MM.1S (cell line): ENCODE data around the gene ZNF512.

Experiments
- EZH2 ChIP-seq: fragments of 300-600 bp; sonication (generic); optimal IDR thresholded peaks from 2 replicates; pipeline ENCODE3; 2017; ENCODE audit warnings: low read depth, mild to moderate bottlenecking, antibody characterized with exemption, low read length, mixed read lengths
- EZH2phosphoT487 ChIP-seq: fragments of 300-600 bp; sonication (generic); IDR thresholded peaks from 2 replicates; pipeline ENCODE4 v1.6.1; 2018; ENCODE audit warnings: antibody characterized with exemption, low read length
- TF ChIP-seq, protein P1 (sequence below): fragments of 300-600 bp; sonication (generic); IDR thresholded peaks from 2 replicates; pipeline ENCODE4 v1.5.1; 2016; ENCODE audit warnings: antibody characterized with exemption, low read length, mixed read lengths

DNA sequence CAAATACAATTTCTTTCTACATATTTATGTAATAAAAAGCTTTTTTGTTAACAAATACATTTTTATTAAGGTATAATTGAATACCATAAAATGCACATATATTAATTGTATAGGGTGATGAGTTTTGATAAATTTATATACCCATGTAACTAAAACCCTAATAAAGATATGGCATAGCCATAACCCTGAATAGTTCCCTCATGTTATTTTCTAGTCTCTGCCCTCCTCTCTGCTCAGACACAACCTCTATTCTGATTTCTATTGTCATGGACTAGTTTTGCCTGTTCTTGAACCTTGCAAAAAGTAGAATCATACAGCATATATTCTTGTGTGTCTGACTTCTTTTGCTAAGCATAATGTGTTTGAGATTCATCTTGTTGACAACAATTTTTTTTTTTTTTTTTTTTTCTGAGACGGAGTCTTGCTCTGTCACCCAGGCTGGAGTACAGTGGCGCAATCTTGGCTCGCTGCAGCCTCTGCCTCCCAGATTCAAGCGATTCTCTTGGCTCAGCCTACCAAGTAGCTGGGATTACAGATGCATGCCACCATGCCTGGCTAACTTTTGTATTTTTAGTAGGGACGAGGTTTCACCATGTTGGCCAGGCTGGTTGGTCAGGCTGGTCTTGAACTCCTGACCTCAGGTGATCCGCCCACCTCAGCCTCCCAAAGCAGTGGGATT, 38.6 kb upstream of the ZNF512 start:
- TF ChIP-seq EZH2phosphoT487 (no peak), EZH2 (no peak)
- TF ChIP-seq, protein P1, sequence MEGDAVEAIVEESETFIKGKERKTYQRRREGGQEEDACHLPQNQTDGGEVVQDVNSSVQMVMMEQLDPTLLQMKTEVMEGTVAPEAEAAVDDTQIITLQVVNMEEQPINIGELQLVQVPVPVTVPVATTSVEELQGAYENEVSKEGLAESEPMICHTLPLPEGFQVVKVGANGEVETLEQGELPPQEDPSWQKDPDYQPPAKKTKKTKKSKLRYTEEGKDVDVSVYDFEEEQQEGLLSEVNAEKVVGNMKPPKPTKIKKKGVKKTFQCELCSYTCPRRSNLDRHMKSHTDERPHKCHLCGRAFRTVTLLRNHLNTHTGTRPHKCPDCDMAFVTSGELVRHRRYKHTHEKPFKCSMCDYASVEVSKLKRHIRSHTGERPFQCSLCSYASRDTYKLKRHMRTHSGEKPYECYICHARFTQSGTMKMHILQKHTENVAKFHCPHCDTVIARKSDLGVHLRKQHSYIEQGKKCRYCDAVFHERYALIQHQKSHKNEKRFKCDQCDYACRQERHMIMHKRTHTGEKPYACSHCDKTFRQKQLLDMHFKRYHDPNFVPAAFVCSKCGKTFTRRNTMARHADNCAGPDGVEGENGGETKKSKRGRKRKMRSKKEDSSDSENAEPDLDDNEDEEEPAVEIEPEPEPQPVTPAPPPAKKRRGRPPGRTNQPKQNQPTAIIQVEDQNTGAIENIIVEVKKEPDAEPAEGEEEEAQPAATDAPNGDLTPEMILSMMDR, result no peak
